Endothelial cell (in vitro differentiated cells): ENCODE measurements around the gene MFSD2B. TPM values are rescaled to one million over a fixed set of nuclear protein-coding genes. Genes with fewer than 3 reads are reported as not detected.

ENCODE experiments used
- DNase-seq: peaks from one replicate; pipeline ENCODE4 v3.0.0; 2021; ENCODE audit warnings: low spot score
- H3K27ac Mint-ChIP-seq: one replicate; pipeline ENCODE4 v1.8.0; 2021; ENCODE audit warnings: mixed read lengths, inconsistent platforms; ENCODE audit not compliant: unreplicated experiment
- H3K27me3 Mint-ChIP-seq: one replicate; pipeline ENCODE4 v1.8.0; 2021; ENCODE audit warnings: mild to moderate bottlenecking, moderate library complexity, mixed read lengths, inconsistent platforms; ENCODE audit not compliant: unreplicated experiment
- H3K36me3 Mint-ChIP-seq: one replicate; pipeline ENCODE4 v1.8.0; 2021; ENCODE audit warnings: mild to moderate bottlenecking, low read depth, mixed read lengths, inconsistent platforms; ENCODE audit not compliant: unreplicated experiment
- H3K4me1 Mint-ChIP-seq: one replicate; pipeline ENCODE4 v1.8.0; 2021; ENCODE audit warnings: mild to moderate bottlenecking, mixed read lengths, inconsistent platforms; ENCODE audit not compliant: unreplicated experiment
- H3K4me3 Mint-ChIP-seq: one replicate; pipeline ENCODE4 v1.8.0; 2021; ENCODE audit warnings: mild to moderate bottlenecking, mixed read lengths, inconsistent platforms; ENCODE audit not compliant: unreplicated experiment
- H3K9me3 Mint-ChIP-seq: one replicate; pipeline ENCODE4 v1.8.0; 2021; ENCODE audit warnings: mixed read lengths, inconsistent platforms; ENCODE audit not compliant: unreplicated experiment
- total RNA-seq: library from RNA; stranded (reverse); fragmentation: NEBNext Ultra II Directional; extraction: Animal tissue kit (Norgen Biotek cat#: 25700); gene quantifications from one replicate; pipeline ENCODE4 v1.2.1, GENCODE V29; 2021; ENCODE audit not compliant: unreplicated experiment
- TF ChIP-seq, protein P1 (sequence below): fragments of 200-600 bp; sonication (generic); IDR thresholded peaks from one replicate; pipeline ENCODE4 v1.5.0; 2021; ENCODE audit warnings: antibody characterized with exemption; ENCODE audit not compliant: unreplicated experiment

MFSD2B gene
- total RNA-seq, 1 donor from 2014 or later = not detected

DNA sequence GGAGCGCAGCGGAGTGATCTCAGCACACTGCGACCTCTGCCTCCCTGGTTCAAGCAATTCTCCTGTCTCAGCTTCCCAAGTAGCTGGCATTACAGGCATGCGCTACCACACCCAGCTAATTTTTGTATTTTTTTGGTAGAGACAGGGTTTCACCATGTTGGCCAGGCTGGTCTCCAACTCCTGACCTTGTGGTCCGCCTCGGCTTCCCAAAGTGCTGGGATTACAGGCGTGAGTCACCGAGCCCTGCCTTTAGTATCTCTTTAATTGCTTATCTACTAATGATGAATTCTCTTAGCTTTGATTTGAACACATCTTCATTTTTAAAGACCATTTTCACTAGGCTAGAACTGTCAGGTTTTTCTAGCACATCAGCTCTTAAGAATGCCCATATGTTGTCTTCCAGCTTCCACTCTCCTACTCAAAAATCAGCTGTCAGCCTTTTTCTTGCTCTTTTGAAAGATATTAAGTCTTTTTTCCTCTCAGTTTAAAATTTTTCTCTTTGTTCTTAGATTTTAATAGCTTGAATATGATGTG, 16.1 kb upstream of the MFSD2B start:
- TF ChIP-seq, protein P1, sequence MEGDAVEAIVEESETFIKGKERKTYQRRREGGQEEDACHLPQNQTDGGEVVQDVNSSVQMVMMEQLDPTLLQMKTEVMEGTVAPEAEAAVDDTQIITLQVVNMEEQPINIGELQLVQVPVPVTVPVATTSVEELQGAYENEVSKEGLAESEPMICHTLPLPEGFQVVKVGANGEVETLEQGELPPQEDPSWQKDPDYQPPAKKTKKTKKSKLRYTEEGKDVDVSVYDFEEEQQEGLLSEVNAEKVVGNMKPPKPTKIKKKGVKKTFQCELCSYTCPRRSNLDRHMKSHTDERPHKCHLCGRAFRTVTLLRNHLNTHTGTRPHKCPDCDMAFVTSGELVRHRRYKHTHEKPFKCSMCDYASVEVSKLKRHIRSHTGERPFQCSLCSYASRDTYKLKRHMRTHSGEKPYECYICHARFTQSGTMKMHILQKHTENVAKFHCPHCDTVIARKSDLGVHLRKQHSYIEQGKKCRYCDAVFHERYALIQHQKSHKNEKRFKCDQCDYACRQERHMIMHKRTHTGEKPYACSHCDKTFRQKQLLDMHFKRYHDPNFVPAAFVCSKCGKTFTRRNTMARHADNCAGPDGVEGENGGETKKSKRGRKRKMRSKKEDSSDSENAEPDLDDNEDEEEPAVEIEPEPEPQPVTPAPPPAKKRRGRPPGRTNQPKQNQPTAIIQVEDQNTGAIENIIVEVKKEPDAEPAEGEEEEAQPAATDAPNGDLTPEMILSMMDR = no peak
- Mint-ChIP-seq H3K9me3 (no peaks in the 10 kb centered on the region), H3K27me3 (peaks cover 1% of the 10 kb centered on the region), H3K4me3 (peak overlapping the region; percentile 9), H3K27ac (peak overlapping the region; percentile 23), H3K36me3 (no peaks in the 10 kb centered on the region), H3K4me1 (no peaks in the 10 kb centered on the region)
- DNase-seq = no peak

DNA sequence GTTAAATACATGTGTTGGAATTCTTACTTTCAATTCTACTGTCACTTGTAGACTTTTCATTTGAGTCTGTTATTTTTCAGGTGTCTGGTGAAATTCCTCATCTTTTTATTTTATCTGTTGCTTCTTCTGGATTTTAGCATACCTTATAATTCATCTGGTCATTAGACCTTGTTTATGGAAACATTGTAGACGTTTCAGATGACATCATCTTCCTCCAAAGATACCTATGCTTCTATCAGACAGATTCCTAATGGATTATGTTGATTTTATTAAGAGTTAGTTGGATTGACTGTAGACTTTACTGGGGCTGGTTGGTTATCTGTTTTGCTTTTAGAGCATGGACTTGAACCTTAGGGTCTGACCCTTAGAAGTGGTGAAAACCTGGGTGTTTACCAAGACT, 15.3 kb upstream of the MFSD2B start:
- Mint-ChIP-seq H3K36me3 (no peaks in the 10 kb centered on the region), H3K27me3 (peaks cover 1% of the 10 kb centered on the region), H3K27ac (no peak overlapping the region), H3K4me3 (no peak overlapping the region), H3K4me1 (no peaks in the 10 kb centered on the region), H3K9me3 (no peaks in the 10 kb centered on the region)
- DNase-seq = no peak
- TF ChIP-seq, protein P1 = no peak

- Mint-ChIP-seq H3K27me3 (peaks cover 8% of the 10 kb centered on the region), H3K36me3 (no peaks in the 10 kb centered on the region), H3K27ac (no peak overlapping the region), H3K4me3 (no peak overlapping the region), H3K9me3 (no peaks in the 10 kb centered on the region), H3K4me1 (peaks cover 11% of the 10 kb centered on the region)
- no peak for DNase-seq
- TF ChIP-seq, protein P1 = no peak
These were observed 2.2 kb upstream of the MFSD2B start for GRCh38 chr2:24007693-24008092.

GRCh38 chr2:24008672-24009366, 1.1 kb upstream of the MFSD2B start:
- Mint-ChIP-seq H3K9me3 (no peaks in the 10 kb centered on the region), H3K27ac (no peak overlapping the region), H3K4me1 (peaks cover 15% of the 10 kb centered on the region), H3K4me3 (peak overlapping the region; percentile 68), H3K27me3 (peaks cover 8% of the 10 kb centered on the region), H3K36me3 (no peaks in the 10 kb centered on the region)
- no peak for DNase-seq
- TF ChIP-seq, protein P1 = no peak

- TF ChIP-seq, protein P1 = no peak
- Mint-ChIP-seq H3K27me3 (peaks cover 8% of the 10 kb centered on the region), H3K36me3 (no peaks in the 10 kb centered on the region), H3K27ac (no peak overlapping the region), H3K4me3 (peak overlapping the region; percentile 68), H3K4me1 (peaks cover 15% of the 10 kb centered on the region), H3K9me3 (no peaks in the 10 kb centered on the region)
- DNase-seq = no peak
These were observed 562 bp upstream of the MFSD2B start for GRCh38 chr2:24009367-24009679.
